NCI-H2196 (cell line): ENCODE data around the gene DNASE2.
"Not testable (repeated sequence)": the region's sequence is repeated elsewhere in the genome, so short reads cannot be mapped to it uniquely, and the experiment has no call there.

ENCODE experiments used
- DNase-seq: peaks from one replicate; lab custom pipeline; 2025; ENCODE audit not compliant: unreplicated experiment; lab: John Stamatoyannopoulos, UW

The DNASE2 gene, protein sequence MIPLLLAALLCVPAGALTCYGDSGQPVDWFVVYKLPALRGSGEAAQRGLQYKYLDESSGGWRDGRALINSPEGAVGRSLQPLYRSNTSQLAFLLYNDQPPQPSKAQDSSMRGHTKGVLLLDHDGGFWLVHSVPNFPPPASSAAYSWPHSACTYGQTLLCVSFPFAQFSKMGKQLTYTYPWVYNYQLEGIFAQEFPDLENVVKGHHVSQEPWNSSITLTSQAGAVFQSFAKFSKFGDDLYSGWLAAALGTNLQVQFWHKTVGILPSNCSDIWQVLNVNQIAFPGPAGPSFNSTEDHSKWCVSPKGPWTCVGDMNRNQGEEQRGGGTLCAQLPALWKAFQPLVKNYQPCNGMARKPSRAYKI

DNA sequence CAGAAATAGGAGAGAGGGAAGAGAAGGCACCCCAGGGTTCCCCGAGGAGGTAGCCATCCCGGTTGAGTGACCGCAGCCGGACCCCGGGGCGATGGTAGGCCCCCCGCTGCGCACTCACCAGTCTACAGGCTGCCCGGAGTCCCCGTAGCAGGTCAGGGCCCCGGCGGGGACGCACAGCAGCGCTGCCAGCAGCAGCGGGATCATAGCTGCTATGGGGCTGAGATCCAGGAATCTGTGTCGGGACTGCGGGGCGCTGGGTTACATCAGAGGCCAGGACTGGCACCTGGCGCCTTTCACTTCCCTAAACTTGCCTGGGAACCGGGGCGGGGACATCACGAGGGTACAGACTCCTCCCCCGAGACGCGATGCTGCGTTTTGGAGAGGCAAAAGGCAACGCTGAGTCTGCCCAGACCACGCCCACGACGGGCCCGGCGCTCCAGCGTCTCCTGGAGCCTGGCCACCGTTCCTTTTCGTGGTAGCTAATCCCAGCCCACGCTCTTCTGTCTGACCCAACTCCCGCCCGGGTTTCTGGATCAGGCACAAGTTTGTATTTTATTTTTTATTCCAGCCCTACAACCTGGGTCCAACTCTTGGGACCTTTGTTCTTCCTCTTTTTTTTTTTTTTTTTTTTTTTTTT lies at the start of gene DNASE2:
Gene DNASE2 (minus strand): TSS at position 278 of the 637 bp plus-strand sequence. CDS start 74 bp downstream, at position 204.
- DNase-seq = peak; percentile 96

DNA sequence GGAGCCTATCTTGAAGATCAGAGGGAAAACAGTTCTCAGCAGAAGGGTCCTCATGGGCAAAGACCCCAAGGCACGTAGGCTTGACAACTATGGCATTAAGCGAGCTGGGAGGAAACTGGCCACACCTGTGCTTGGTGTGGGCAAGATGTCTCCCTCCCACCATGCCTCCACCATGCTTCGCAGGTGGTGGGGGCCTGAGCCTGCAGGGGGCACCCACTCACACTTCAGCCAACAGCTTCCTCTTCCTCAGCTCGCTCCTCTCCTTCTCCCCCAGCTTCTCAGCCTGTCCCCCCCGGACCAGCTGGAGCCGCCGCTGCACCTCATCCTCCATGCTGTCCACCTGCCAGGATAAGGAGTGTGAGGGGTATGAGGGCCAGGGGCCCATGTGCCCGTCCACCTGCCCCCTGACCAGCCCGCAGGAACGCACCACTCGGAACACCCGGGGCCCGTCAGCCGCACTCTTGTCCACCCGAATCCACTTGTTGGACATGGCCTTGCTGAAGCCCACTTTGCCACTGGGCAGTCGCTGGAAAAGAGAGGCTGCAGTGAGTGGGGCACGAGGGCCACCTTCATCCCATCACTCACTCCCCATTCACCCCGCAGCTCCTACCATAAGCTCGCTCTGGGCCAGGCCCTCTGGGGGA lies 48.9 kb upstream of the DNASE2 start:
- DNase-seq = no peak

DNA sequence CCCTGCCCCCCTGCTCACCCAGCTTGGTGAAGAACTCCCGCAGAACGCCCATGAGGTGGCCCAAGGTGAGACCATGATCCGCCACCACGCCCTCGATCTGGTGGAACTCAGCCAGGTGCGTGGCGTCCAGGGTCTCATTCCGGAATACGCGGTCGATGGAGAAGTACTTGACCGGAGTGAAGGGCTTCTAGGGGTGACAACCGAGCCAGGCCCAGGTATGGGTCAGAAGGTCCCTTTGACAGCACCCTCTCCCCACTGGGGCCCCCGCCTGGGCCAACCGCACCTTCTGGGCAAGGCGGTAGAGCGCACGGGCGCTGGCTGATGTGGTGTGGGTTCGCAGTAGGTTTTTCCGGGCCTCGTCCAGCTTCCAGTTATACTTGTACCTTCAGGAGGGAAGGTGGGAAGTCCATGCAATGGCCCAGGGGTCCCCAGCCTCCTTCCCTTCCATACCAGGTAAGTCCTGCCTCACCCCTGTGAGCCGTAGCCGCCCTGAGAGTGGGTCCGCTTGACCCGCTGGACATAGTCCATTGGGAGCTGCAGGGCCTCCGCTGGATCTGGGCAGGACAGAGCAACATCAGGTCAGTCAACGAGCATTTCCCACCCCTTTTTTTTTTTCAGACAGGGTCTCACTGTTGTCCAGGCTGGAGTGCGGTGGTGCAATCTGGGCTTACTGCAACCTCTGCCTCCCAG lies 43.5 kb upstream of the DNASE2 start:
- no peak for DNase-seq

DNA sequence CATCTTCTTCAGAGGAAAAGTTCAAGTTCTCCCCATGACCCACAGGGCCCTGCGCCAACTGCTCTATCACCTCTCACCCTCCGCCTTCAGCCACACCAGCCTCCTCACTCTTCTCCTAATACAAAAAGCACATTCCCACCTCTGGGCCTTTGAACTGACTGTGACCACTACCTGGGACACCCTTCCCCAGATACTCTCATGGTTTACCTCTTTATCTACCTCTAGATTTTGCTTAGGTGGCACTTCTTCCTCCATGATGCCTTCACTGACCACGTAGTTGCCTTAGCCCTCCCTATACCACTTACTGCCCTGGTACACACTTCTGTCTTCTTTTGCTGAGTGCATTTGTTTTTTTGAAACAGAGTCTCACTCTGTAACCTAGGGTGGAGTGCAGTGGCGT lies 41.7 kb upstream of the DNASE2 start:
- DNase-seq = no peak

DNA sequence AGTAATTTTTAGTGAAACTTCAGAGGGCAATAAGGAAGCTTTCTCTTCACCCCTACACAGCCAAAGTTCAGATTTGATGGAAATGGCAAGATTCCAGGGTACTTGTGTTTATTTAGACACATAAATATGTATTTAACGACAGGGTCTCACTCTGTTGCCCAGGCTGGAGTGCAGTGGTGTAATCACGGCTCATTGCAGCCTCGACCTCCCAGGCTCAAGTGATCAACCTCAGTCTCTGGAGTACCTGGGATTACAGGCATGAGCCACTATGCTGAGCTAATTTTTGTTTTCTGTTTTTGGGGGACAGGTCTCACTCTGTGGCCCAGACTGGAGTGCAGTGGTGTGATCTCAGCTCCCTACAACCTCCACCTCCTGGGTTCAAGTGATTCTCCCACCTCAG lies 39.8 kb upstream of the DNASE2 start:
- no peak for DNase-seq

DNA sequence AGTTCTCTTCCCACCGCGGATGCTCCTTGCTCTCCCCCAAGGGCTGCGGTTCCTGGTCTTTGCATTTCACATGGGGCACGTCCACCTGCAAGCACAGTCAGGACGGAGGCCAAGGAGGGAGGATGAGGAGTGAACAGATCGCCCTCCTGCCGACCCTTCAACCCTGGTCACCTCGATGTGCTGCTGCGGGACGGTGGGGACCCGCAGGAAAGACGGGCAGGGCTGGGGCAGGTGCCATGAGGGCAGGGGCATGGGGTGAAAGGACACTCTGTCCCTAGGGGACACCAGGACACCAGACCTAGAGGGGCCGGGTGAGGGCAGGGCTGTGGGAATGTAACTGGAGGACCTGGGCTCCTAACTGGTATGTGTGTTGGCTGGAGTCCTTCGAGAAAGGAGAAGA lies 37.0 kb upstream of the DNASE2 start:
- DNase-seq = no peak

DNA sequence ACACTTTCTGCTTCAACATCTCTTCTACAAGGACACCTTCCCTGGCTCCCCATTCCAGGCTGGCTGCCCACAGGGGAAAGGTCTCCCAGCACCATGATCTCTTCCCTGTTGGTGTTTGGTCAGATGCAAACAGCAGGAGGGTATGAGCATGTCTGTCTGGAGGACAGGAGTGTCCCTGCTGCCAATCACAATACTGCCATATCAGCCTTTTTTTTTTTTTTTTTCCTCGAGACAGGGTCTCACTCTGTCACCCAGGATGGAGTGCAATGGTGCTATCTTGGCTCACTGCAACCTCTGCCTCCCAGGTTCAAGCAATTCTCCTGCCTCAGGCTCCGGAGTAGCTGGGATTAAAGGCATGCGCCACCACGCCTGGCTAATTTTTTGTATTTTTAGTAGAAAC lies 34.6 kb upstream of the DNASE2 start:
- not testable (repeated sequence) for DNase-seq

DNA sequence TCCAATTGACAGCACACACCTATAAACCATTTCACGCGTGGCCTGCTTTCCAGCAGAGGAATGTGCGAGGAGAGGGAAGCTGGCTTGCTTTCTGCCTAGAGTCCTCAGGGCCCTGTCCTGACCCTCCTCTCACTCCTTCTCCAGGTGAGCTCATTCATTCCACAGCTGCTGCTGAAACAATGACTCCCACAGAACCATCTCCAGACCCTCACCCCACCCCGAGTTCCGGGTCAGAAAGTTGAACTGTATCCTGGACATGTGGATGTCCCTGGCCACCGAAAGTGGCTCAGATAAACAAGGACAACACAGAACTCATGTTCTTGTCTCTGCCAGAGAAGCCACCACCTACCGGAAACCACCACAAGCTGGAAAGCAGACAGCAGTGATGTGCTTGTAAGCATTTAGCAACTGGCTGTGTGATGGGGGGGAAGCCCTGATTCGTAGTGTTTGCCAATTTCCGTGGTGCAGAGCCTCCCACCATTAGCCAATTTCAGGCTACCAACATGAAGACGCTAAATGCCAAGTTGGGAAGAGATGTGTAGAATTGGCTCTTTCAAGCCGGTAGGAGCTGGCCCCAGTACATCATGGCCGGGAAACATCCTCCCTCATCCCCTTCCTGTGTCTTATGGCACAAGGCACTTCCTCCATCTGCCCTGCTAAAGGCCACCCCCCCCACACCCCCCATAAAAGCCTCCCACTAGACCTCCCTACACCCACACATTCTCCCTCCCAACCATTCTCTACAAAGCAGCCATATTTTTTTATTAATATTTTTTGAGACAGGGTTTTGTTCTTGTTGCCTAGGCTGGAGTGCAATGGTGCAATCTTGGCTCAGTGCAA lies 32.8 kb upstream of the DNASE2 start:
- peak; percentile 27 for DNase-seq

DNA sequence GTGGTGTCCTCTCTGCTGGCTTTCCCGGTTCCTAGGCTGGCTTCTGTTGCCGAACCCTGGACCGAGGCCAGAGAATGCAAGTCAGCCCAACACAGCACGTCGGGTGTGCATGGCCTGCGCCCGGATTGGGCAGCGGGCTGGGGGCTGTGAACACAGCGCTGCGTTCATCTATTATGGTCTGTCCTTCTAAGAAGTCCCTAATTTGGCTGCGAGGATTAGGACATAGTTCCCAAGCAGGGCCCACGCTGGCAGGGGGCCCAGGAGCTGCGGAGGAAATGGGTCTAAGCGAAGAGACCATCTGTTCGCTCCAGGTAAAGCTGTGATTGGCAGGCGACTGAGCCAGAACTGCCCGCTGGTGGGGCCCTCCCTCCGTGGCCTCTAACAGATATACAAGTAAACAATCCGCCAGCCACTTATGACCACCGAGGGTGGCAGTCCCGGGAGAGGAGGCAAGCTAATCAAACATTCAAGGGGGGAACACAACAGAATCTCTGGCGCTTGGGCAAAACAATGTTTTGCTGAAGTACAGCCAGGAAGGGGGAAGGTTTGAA lies 31.8 kb upstream of the DNASE2 start:
- DNase-seq = peak; percentile 100

DNA sequence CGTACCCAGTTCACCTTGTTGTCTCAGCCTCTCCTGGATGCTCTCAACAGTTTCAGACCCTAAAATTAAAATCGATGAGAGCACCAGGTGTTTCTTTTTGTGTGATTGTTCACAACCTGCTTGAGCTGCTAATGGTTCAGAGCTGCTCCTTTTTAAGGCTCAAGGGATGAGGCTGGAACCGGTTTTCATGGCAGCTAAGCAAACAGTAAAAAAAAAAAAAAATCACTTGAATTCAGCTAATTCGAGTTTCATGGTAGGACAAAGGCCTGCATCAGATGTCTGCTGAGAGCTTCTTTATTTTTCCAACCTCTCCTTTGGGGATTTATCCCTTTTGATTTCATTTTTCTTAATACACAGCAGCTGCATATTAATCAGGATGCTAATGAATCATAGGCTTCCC lies 31.3 kb upstream of the DNASE2 start:
- peak; percentile 67 for DNase-seq

DNA sequence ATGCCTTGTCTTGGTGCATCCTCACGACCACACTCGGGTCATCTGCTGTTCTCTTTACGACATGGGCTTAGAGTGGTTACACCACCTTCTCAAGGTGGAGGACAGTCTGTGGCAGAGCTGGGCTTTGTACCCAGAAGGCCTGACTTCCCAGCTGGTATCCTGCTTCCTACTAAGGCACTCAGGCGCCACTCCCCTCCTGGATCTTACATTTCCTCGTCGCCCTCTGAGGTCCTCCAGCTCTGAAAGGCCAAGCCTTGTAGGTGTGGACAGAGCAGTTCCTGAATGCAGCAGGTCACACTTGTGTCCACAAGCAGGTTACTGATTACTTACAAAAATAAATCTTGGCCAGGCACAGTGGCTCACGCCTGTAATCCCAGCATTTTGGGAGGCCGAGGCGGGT lies 25.9 kb upstream of the DNASE2 start:
- no peak for DNase-seq

DNA sequence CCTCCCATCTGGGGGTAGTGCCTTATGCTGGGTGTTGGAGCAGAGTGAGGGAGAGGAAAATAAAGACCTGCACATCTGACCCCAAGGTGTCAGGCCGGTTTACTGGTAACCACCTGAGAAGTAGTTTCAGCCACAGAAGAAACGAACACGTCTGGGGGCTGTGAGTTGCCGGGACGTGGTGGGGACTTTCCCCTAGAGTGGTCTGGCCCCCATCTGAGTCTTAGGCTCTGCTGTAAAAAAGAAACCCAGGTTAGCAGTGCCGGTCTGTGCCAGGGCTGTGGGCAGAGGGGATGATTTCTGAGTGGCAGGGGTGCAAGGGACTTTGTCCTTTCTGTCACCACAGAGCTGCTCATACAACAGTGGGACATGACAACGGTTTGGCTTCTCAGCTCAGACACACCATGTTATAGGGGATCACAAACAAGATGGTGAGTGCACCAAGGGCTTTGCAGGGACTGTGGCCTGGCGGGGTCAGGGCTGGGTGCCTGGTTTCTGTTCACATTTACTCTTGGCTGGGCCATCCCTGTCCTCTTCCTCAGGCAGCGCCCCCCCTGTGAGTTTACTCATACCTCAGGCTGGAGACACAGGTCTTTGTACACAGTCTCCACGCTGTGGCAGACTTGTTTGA lies 18.8 kb upstream of the DNASE2 start:
- no peak for DNase-seq

DNA sequence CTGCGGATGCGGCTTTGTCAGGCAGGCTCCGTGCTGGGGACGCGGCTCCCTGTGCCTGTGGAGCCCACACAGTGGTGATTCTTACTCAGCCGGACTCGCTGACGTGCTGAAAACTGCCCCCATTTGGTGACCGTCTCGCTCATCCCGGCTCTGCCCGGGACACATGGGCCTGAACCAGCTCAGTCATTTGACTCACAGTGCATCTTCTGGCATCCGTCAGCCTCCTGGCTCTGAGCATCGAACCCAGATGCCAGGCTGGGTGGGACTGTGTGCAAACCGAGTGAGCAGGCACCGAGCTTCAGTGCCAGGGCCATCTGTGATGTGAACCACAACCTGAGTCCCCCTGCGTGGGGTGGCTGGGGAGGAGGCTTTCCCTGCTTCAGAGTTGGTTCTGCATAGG lies 15.2 kb upstream of the DNASE2 start:
- DNase-seq = no peak

DNA sequence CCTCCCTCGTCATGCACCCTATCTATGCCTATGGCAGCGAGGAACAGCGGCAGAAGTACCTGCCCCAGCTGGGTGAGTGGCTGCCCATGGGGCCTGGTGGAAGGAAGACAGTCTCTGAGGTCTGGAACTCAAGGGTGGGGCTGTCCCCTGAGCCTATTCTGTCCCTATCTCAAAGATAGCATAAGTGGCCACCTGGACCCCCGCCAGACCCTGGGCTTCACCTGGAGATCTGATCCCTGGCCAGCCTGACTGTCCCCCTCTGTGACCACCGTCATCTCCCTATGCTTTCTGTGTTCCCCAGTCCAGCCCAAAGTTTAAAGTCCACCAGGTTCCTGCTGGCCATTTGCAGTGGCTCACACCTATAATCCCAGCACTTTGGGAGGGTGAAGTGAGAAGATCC lies 12.3 kb upstream of the DNASE2 start:
- no peak for DNase-seq

DNA sequence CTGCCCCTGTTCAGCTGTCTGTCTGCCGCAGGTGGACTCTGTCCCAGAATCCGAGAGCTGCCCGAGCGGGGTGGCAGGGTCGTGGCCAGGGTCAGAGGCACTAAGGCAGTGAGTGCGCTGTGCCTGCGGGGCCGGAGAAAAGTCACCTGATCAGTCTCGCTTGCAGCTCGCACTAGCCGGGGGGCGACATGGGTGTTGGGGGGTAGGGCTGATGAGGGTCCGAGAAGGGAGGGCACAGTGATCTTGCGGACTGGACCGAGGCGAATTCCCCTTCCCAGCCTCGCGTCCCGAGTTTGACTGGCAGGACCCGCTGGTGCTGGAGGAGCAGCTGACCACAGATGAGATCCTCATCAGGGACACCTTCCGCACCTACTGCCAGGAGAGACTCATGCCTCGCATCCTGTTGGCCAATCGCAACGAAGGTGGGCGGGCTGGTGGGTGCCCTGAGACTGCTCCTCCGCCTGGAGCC lies 10.3 kb upstream of the DNASE2 start:
- DNase-seq = no peak

DNA sequence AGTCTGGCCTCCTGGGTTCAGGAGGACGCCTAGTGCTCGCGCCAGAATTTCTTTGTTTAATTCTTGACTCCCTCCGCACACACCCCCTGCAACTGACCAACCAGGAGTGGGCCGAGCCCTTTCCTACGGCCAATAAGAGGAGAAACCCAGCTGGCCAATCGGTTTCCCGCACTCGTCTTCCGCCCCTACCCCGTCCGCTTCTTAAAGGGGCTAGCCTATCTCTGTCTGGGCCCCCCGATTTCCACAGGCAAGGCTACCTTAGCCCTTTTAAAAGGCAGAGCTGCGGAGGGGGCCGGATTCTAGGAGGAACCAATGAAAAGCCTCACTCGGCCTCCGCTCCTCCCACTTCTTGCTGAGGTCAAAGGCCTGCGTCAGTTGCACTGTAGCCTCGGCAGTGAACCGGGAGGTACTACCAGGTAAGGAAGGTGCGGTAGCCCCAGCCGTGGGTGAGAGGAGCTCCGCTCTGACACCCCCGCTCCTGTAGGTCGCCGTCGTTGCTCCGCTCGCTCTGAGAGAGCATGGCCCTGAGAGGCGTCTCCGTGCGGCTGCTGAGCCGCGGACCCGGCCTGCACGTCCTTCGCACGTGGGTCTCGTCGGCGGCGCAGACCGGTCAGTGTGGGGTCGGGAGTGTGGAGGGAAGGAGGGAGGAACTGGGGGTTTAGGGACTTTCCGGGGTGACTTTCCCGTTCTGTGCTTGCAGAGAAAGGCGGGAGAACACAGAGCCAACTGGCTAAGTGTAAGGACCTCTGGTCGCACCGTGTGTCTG lies 9.7 kb upstream of the DNASE2 start, which contains the start of gene GCDH:
Gene GCDH (plus strand): TSS at position 374 of the 766 bp plus-strand sequence. CDS start 145 bp downstream, at position 519.
- peak; percentile 97 for DNase-seq

DNA sequence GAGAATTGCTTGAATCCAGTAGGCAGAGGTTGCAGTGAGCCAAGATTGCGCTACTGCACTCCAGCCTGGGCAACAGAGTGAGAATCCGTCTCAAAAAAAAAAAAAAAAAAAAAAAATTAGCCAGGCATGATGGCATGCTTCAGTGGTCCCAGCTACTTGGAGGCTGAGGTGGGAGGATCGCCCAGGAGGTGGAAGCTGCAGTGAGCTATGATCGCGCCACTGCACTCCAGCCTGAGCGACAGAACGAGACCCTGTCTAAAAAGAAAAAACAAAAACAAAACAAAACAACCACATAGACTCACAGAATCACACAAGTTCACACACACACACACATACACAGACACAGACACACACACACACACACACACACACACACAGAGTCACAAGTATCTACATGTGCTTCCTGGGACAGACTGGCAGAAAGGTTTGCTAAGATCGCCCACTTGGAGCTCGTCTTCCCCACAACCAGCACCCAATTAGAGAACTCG lies 9.1 kb upstream of the DNASE2 start:
- not testable (repeated sequence) for DNase-seq

DNA sequence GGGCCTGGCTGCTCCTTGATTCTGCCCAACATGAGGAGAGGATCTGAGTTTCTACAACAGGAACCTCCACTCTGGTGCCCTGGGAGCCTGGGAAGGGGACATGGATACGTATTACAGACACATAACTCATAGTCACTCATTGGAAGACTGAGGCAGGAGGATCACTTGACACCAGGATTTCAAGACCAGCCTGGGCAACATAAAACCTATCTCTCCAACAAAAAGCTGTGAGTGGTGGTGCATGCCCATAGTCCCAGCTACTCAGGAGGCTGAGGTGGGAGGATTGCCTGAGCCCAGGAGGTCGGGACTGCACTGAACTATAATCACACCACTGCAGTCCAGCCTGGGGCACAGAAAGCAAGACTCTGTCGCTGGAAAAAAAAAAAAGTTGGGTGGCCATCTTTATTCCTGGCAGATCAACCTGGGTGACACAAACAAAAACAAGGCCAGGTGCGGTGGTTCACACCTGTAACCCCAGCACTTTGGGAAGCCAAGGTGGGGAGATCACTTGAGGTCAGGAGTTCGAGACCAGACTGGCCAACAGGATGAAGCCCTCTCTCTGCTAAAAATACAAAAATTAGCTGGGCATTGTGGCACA lies 6.9 kb upstream of the DNASE2 start:
- DNase-seq = no peak
